GM10266 (cell line): Measurements from ENCODE around the gene C2orf74.
"Not testable (repeated sequence)": the region's sequence is repeated elsewhere in the genome, so short reads cannot be mapped to it uniquely, and the experiment has no call there.

Experiments used
- DNase-seq: peaks from one replicate; pipeline ENCODE4 v3.0.0; 2012; ENCODE audit errors: extremely low spot score
- CTCF ChIP-seq: IDR thresholded peaks from 2 replicates; pipeline ENCODE4 v1.5.1; 2012; ENCODE audit warnings: mild to moderate bottlenecking, low read depth; ENCODE audit not compliant: control insufficient read depth, insufficient read depth; ENCODE audit errors: missing control alignments

Gene C2orf74

GRCh38 chr2:61157371-61158003, 4.5 kb upstream of the C2orf74 start:
- DNase-seq: no peak
- no peak for TF ChIP-seq CTCF

GRCh38 chr2:61158356-61158955, 3.5 kb upstream of the C2orf74 start:
- no peak for DNase-seq
- no peak for TF ChIP-seq CTCF

- TF ChIP-seq CTCF: no peak
Observed at GRCh38 chr2:61162721-61163120, 733 bp downstream of the C2orf74 start.

GRCh38 chr2:61165082-61165481, 3.1 kb downstream of the C2orf74 start:
- not testable (repeated sequence) for DNase-seq

More at GRCh38 chr2:61162721-61163120, 733 bp downstream of the C2orf74 start:
- no peak for DNase-seq

- no peak for DNase-seq
- TF ChIP-seq CTCF: no peak
Observed at GRCh38 chr2:61165946-61166345, 4.0 kb downstream of the C2orf74 start.

GRCh38 chr2:61167579-61167978, 5.6 kb downstream of the C2orf74 start:
- DNase-seq: no peak
- TF ChIP-seq CTCF: no peak

GRCh38 chr2:61172671-61173070, 10.7 kb downstream of the C2orf74 start:
- DNase-seq: no peak
- no peak for TF ChIP-seq CTCF
